ENCODE data around the gene SYDE2. TPM values are rescaled to one million over a fixed set of nuclear protein-coding genes. Genes with fewer than 3 reads are reported as not detected.

SYDE2 gene
- total RNA-seq, 2 donors from 2014 or later = 11.0 to 14.1 TPM

- no peak for DNase-seq
- peaks cover 12% of the 10 kb centered on the region for H3K4me1 ChIP-seq (ENCODE audit: control insufficient read depth, insufficient read depth, low read length)
- no peaks in the 10 kb centered on the region for H3K9me3 ChIP-seq (ENCODE audit: control insufficient read depth, low read length)
- no peaks in the 10 kb centered on the region for H3K36me3 Mint-ChIP-seq (ENCODE audit: low read depth)
- H3K9me3 Mint-ChIP-seq = no peaks in the 10 kb centered on the region
- H3K27ac Mint-ChIP-seq = no peak overlapping the region
- H3K27ac ChIP-seq (ENCODE audit: low read depth, low read length) = no peak overlapping the region
- peaks cover 48% of the 10 kb centered on the region for H3K4me1 Mint-ChIP-seq
- H3K36me3 ChIP-seq (ENCODE audit: control insufficient read depth, insufficient read depth, low read length) = no peaks in the 10 kb centered on the region
- 84 to 92% methylated on average over 2 to 5 of the region's 5 CpGs for WGBS, 2 experiments (ENCODE audit: insufficient coverage in 1 of 2, insufficient read length in 1 of 2)
- H3K27me3 Mint-ChIP-seq (ENCODE audit: insufficient read depth) = peaks cover 3% of the 10 kb centered on the region
- no peaks in the 10 kb centered on the region for H3K27me3 ChIP-seq (ENCODE audit: control insufficient read depth, insufficient read depth, low read length, poor library complexity, severe bottlenecking)
- no peak overlapping the region for H3K9ac ChIP-seq (ENCODE audit: extremely low read depth, low read length, poor library complexity, severe bottlenecking)
- TF ChIP-seq, protein P1, sequence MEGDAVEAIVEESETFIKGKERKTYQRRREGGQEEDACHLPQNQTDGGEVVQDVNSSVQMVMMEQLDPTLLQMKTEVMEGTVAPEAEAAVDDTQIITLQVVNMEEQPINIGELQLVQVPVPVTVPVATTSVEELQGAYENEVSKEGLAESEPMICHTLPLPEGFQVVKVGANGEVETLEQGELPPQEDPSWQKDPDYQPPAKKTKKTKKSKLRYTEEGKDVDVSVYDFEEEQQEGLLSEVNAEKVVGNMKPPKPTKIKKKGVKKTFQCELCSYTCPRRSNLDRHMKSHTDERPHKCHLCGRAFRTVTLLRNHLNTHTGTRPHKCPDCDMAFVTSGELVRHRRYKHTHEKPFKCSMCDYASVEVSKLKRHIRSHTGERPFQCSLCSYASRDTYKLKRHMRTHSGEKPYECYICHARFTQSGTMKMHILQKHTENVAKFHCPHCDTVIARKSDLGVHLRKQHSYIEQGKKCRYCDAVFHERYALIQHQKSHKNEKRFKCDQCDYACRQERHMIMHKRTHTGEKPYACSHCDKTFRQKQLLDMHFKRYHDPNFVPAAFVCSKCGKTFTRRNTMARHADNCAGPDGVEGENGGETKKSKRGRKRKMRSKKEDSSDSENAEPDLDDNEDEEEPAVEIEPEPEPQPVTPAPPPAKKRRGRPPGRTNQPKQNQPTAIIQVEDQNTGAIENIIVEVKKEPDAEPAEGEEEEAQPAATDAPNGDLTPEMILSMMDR (conservative IDR thresholded peaks at IDR 0.05) = no peak
- H3K4me3 ChIP-seq (ENCODE audit: low read length) = no peak overlapping the region
- H3K4me3 Mint-ChIP-seq = no peak overlapping the region
Measured at GRCh38 chr1:85223334-85223733, 22.5 kb upstream of the SYDE2 start.

DNA sequence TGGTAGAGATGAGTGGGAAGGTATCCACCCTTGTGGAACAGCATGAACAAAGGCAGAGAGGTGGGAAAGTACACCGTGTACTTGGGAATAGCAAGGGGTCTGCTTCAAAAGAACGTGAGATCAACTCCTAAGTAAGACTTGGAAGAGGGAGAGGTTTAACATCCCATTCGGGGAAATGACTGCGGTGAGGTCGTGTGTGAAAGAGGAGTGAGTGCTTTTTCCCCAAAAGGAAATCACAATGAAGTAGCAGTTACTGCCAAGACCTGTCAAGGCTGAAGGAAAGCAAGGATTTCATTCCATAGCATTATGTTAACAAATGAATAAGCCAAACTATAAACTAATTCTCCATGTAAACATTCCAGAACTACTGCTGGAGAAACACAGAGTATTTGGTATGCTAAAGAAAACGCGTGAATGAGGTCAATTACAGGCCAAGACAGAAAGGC lies 20.0 kb upstream of the SYDE2 start:
- H3K27me3 ChIP-seq (ENCODE audit: control insufficient read depth, insufficient read depth, low read length, poor library complexity, severe bottlenecking) = no peaks in the 10 kb centered on the region
- no peak overlapping the region for H3K4me3 ChIP-seq (ENCODE audit: low read length)
- no peak overlapping the region for H3K27ac ChIP-seq (ENCODE audit: low read depth, low read length)
- Mint-ChIP-seq H3K4me1 (peaks cover 42% of the 10 kb centered on the region), H3K4me3 (no peak overlapping the region), H3K27ac (no peak overlapping the region), H3K27me3 (ENCODE audit: insufficient read depth) (peaks cover 3% of the 10 kb centered on the region), H3K9me3 (no peaks in the 10 kb centered on the region), H3K36me3 (ENCODE audit: low read depth) (no peaks in the 10 kb centered on the region)
- WGBS, 2 experiments (ENCODE audit: insufficient coverage in 1 of 2, insufficient read length in 1 of 2) = 64 to 70% methylated on average over 7 of the region's 7 CpGs
- DNase-seq = no peak
- peaks cover 12% of the 10 kb centered on the region for H3K4me1 ChIP-seq (ENCODE audit: control insufficient read depth, insufficient read depth, low read length)
- H3K9ac ChIP-seq (ENCODE audit: extremely low read depth, low read length, poor library complexity, severe bottlenecking) = no peak overlapping the region
- no peaks in the 10 kb centered on the region for H3K9me3 ChIP-seq (ENCODE audit: control insufficient read depth, low read length)
- H3K36me3 ChIP-seq (ENCODE audit: control insufficient read depth, insufficient read depth, low read length) = no peaks in the 10 kb centered on the region
- TF ChIP-seq, protein P1 (conservative IDR thresholded peaks at IDR 0.05) = no peak

DNA sequence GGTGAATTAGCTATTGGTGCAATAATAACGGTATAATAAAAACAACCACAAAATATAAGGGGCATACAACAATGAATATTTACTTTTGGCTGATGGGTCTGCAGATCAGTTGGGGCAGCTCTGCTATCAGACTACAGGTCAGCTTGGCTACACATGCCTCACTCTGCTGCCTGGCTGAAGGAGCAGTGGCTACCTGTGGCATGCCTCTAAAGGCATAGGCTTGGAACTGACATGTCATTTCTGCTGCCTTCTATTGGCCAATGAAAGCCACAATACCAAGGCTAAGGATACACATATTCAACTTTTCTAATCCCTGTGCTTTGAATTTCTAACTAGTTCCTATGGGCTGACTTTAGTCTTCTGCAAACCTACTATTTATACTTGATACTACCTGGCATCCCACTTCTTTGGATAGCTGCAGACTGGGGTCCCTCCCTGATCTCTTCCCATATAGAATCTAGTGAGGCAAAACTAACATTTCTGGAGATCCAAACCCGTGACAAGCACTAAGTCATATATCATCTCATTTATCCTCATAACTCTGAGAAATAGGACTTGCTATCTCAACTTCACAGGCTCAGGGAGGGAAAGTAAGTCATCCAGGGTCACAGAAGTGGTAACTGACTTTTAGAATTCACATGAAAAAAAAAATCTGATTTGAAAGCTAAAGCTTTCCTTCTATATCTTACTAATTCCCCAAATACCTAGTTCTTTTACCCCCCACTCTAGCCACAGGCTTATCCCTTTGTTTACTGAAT lies 19.2 kb upstream of the SYDE2 start:
- no peak overlapping the region for H3K27ac ChIP-seq (ENCODE audit: low read depth, low read length)
- H3K36me3 Mint-ChIP-seq (ENCODE audit: low read depth) = no peaks in the 10 kb centered on the region
- 91% methylated on average over 1 of the region's 2 CpGs; no CpG with 5 or more reads in 1 of the 2 experiments for whole genome bisulfite sequencing, 2 experiments (ENCODE audit: insufficient coverage in 1 of 2, insufficient read length in 1 of 2)
- no peak overlapping the region for H3K27ac Mint-ChIP-seq
- H3K9me3 Mint-ChIP-seq = no peaks in the 10 kb centered on the region
- H3K27me3 ChIP-seq (ENCODE audit: control insufficient read depth, insufficient read depth, low read length, poor library complexity, severe bottlenecking) = no peaks in the 10 kb centered on the region
- DNase-seq = no peak
- H3K36me3 ChIP-seq (ENCODE audit: control insufficient read depth, insufficient read depth, low read length) = no peaks in the 10 kb centered on the region
- no peaks in the 10 kb centered on the region for H3K9me3 ChIP-seq (ENCODE audit: control insufficient read depth, low read length)
- TF ChIP-seq, protein P1 (conservative IDR thresholded peaks at IDR 0.05) = no peak
- H3K4me3 Mint-ChIP-seq = no peak overlapping the region
- peaks cover 8% of the 10 kb centered on the region for H3K4me1 ChIP-seq (ENCODE audit: control insufficient read depth, insufficient read depth, low read length)
- H3K9ac ChIP-seq (ENCODE audit: extremely low read depth, low read length, poor library complexity, severe bottlenecking) = no peak overlapping the region
- peaks cover 35% of the 10 kb centered on the region for H3K4me1 Mint-ChIP-seq
- H3K27me3 Mint-ChIP-seq (ENCODE audit: insufficient read depth) = peaks cover 3% of the 10 kb centered on the region
- no peak overlapping the region for H3K4me3 ChIP-seq (ENCODE audit: low read length)

All from endodermal cell (in vitro differentiated cells).